GM21737 (cell line): ENCODE data around the gene ABCC1.
"Not testable (repeated sequence)": the region's sequence is repeated elsewhere in the genome, so short reads cannot be mapped to it uniquely, and the experiment has no call there.

ENCODE experiments used
- ATAC-seq: cut with Tn5 transposase; IDR thresholded peaks from one replicate; pipeline ENCODE4 v1.9.1; 2021; ENCODE audit warnings: mild to moderate bottlenecking, moderate library complexity; ENCODE audit not compliant: unreplicated experiment

Gene ABCC1

DNA sequence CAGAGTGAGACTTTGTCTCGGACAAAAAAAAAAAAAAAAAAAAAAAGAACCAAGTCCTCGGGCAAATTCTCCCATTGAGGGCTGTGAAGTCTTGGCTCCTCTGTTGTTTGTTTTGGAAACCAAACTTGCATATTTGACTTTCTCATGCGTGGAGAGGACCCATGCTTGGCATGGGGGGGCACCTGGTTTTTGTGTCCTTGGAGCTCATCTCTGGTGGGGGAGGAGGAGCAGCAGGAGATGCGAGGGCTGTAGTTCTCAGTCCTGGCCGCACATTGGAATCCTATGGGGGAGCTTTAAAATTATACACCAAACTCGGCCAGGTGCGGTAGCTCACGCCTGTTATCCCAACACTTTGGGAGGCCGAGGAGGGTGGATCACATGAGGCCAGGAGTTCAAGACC, 199.3 kb downstream of the ABCC1 start:
- no peak for ATAC-seq

DNA sequence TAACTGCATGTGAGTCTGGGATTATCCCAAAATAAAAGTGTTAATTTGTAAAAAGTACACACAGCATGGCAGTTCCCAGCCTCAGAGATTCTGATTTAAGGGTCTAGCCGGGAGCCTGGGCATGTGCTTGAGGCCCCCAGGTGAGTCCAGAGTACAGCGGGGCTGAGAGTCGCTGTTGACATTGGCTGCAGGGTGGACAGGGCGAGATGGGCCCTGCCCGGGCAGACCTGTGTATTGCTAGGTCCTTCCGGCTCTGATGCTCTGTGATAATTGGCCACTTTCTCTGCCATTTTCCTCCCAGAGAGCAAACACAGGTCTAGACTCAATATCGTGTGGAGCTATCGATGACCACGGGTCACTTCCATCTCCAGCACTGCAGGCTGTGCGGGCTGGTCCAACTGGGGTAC, 200.3 kb downstream of the ABCC1 start:
- ATAC-seq: no peak

- no peak for ATAC-seq
Measured at GRCh38 chr16:16150117-16150877, 200.9 kb downstream of the ABCC1 start.

DNA sequence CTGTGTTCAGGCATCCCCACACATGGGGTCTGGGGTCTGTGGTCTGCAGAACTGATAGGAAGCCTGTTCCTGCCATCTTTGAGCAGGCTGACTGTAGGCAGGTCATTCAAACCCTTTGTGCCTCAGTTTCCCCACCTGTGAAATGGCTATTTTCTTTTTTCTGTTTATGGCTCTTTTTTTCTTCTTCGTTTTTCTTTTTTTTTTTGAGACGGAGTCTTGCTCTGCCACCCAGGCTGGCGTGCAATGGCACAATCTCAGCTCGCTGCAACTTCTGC, 201.4 kb downstream of the ABCC1 start:
- ATAC-seq: no peak

DNA sequence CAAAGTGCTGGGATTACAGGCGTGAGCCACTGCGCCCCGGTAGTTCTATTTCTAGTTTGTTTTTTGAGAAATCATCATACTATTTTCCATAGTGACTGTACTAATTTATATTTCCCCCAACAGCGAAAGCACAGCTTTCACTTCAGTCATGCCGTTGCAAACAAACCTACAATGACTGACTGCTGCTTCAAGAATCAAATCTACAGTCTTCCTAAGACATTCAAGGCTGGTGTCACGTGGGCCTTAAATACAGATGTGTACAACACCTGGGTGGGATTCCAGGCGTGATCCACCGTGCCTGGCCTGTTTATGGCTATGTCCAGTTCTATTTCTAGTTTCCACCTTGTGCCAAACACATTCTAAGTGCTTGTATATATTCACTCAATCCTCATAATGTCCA, 201.9 kb downstream of the ABCC1 start:
- ATAC-seq: no peak

GRCh38 chr16:16153000-16153399, 203.6 kb downstream of the ABCC1 start:
- ATAC-seq: not testable (repeated sequence)

DNA sequence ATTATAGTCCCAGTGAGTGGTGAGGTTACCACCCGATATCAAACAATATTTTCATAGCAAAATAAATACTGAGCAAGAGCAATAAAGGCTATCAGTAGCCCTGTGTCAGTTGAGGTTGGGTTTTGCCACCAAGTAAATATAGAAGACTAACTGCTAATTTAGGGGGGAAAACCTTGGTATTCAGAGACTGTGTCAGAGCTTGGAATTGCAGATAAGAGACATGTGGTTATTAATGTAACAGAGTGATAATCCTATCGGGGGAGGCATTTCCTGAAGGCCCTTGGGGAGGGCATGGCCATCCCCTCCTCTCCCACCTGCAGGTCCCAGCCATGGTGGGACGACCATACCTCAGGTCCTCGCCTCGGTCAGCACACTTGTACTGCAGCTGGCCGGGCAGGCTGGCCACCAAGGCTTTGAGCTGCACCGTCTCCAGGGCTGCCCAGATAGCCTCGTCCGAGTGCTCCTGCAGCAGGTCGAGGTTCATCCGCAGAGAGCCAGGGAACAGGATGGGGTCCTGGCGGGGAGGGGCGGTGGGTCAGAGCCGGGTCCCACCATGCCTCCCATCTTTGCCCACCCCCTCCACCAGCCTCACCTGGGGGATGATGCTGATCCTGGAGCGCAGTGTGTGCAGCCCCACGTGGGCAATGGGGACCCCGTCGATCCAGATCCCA, 205.0 kb downstream of the ABCC1 start:
- no peak for ATAC-seq

DNA sequence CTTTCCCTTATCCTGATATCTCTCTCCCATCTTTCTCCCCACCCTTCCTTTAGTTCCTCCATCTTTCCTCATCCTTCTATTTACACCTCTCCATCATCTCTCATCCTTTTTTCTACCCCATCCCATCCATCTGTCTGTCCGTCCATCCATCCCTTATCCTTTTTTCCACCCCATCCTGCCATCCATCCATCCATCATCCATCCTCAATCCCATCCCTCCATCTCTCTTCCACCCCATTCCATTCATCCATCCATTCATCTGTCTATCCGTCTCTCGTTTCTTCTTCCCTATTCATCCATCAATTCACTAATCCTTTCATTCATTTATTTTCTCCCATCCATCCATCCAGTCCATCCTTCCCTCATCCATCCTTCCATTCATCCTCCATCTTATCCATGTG, 205.8 kb downstream of the ABCC1 start:
- no peak for ATAC-seq

DNA sequence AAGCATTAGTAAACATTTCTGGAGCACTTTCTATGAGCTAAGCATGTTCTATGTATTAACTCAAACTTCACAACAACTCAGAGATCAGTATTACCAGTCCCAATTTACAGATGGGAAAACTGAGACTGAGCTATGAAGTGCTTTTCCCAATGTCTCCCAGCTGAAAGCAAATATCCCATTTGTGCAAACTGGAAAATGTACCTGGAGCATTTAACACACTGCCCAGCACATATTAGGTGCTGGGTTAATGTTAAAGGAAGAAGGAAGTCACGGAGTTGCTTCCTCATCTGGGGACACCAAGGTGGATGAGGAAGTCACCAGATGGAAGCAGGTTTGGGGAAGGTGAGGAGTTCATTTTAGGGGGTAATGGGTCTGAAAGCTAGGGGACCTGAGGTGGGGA, 207.8 kb downstream of the ABCC1 start:
- ATAC-seq: no peak

- no peak for ATAC-seq
Measured at GRCh38 chr16:16158082-16158658, 208.8 kb downstream of the ABCC1 start.

DNA sequence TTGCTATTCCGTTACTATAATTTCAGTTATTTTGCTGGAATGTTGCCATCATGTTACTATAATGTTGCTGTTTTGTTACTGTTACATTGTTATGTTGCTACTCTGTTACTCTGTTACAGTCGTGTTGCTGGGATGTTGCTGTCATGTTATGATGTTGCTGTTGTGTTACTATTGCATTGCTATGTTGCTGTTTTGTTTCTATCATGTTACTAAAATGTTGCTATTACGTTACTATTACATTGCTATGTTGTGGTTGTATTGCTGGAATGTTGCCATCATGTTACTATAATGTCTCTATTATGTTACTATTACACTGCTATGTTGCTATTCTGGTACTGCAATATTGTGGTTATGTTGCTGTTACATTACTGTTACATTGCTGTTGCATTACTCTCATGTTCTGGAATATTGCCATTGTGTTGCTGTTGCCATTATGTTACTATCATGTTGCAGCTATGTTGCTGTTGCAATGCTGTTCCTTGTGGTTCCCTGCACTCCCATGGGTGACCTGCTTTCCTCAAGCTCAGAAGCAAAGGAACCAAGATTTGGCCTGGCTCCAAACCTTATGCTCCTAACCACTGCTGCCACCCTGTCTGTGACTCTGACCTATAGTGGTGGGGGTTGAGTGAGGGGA, 209.4 kb downstream of the ABCC1 start:
- no peak for ATAC-seq

GRCh38 chr16:16159662-16160061, 210.2 kb downstream of the ABCC1 start:
- ATAC-seq: no peak

GRCh38 chr16:16161319-16161718, 211.9 kb downstream of the ABCC1 start:
- ATAC-seq: no peak

DNA sequence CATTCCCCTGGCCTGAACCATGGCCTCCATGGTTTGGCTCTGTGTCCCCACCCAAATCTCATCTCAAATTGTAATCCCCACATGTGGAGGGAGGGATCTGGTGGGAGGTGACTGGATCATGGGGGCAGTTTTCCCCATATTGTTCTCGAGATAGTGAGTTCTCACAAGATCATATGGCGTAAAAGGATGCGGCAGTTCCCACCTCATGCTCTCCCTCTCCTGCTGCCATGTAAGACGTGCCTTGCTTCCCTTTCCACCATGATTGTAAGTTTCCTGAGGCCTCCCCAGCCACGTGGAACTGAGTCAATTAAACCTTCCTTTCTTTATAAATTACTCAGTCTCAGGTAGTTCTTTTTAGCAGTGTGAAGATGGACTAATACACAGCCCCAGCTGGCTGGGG, 212.4 kb downstream of the ABCC1 start:
- not testable (repeated sequence) for ATAC-seq

- no peak for ATAC-seq
Measured at GRCh38 chr16:16162591-16162990, 213.2 kb downstream of the ABCC1 start.

DNA sequence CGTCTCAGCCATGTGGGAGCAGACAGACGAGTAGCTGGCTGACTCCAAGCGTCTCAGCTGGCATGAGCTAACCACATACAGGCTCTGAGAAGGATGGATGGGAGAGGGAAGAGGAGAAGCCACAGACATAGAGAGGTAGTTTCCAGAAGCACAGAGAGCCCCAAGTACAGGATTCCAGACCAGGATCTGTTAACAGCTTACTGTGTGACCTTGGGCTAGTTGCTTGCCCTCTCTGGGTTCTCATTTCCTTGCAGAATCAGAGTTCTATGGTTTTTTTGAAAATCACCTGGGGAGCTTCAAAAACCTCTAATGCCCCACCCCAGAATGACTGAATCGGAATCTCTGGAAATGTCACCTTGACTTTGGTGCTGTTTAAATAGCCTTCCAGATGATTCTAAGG, 213.7 kb downstream of the ABCC1 start:
- no peak for ATAC-seq

- ATAC-seq: no peak
Measured at GRCh38 chr16:16163571-16163970, 214.2 kb downstream of the ABCC1 start.

- ATAC-seq: no peak
Measured at GRCh38 chr16:16164243-16164642, 214.8 kb downstream of the ABCC1 start.

- no peak for ATAC-seq
Measured at GRCh38 chr16:16166085-16166484, 216.7 kb downstream of the ABCC1 start.

GRCh38 chr16:16166949-16167348, 217.5 kb downstream of the ABCC1 start:
- ATAC-seq: no peak

DNA sequence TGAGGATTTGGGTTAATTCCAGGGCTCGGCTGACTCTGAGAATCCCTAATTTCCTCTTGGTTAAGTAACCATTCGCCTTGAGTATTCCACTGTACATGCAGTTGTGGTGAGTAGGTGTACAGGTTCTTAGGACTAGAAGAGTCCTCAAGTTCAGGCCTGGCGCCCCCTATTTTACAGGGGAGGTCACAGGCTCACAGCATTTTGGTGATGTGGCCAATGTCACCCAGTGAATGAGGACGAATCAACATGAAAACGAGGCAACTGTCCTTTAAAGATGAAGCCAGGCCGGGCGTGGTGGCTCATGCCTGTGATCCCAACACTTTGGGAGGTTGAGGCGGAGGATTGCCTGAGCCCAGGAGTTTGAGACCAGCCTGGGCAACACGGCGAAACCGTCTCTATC, 218.5 kb downstream of the ABCC1 start:
- ATAC-seq: no peak

DNA sequence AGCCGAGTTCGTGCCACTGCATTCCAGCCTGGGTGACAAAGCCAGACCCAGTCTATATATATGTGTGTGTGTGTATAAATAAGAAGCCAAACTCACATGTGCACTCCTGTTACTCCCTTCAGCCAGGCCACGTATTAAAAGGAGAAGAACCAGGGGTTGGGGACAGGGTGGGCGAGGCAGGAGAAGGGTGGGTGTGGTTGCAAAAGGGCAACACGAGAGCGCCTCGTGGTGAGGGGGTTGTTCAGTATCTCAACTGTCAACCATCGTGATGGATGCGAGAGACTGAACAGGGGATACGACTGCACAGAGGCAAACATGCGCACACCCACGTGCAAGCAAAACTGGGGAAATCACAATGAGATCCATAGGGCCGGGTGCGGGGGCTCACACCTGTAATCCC, 219.0 kb downstream of the ABCC1 start:
- no peak for ATAC-seq
